Stimulated activated CD8-positive, alpha-beta memory T cell treated with anti-CD3 and anti-CD28 coated beads, Interleukin-12 subunit alpha, Interleukin-12 subunit beta, amount 100 ng/mL, for 1 hour (primary cell): ENCODE data around the gene RALBP1.

Experiments used
- DNase-seq: peaks from one replicate; pipeline ENCODE4 v3.0.0-alpha.2; 2020; ENCODE audit warnings: low read depth

The RALBP1 gene

GRCh38 chr18:9508446-9509025 lies 33.2 kb downstream of the RALBP1 start:
- DNase-seq, result no peak

GRCh38 chr18:9513971-9514512 lies 38.7 kb downstream of the RALBP1 start:
- DNase-seq, result no peak

GRCh38 chr18:9516437-9517064 lies 41.2 kb downstream of the RALBP1 start:
- DNase-seq, result no peak

- no peak for DNase-seq
Observed at GRCh38 chr18:9517869-9518268, 42.6 kb downstream of the RALBP1 start.

- no peak for DNase-seq
Observed at GRCh38 chr18:9519399-9519798, 44.1 kb downstream of the RALBP1 start.

GRCh38 chr18:9520666-9521065 lies 45.4 kb downstream of the RALBP1 start:
- DNase-seq, result no peak

GRCh38 chr18:9521770-9522169 lies 46.5 kb downstream of the RALBP1 start:
- DNase-seq, result no peak

GRCh38 chr18:9522952-9523351 lies 47.6 kb downstream of the RALBP1 start:
- DNase-seq, result no peak

GRCh38 chr18:9526458-9526857 lies 51.1 kb downstream of the RALBP1 start:
- no peak for DNase-seq

- DNase-seq, result no peak
Observed at GRCh38 chr18:9530226-9531009, 55.1 kb downstream of the RALBP1 start.

GRCh38 chr18:9531791-9532410 lies 56.6 kb downstream of the RALBP1 start:
- no peak for DNase-seq

- no peak for DNase-seq
Observed at GRCh38 chr18:9534844-9535243, 59.5 kb downstream of the RALBP1 start.

- DNase-seq, result no peak
Observed at GRCh38 chr18:9535430-9535991, 60.2 kb downstream of the RALBP1 start.

- DNase-seq, result no peak
Observed at GRCh38 chr18:9536354-9537152, 61.2 kb downstream of the RALBP1 start.

- DNase-seq, result no peak
Observed at GRCh38 chr18:9537677-9538076, 62.4 kb downstream of the RALBP1 start.

GRCh38 chr18:9539283-9539682 lies 64.0 kb downstream of the RALBP1 start:
- DNase-seq, result no peak

- no peak for DNase-seq
Observed at GRCh38 chr18:9539938-9540337, 64.6 kb downstream of the RALBP1 start.

GRCh38 chr18:9542924-9543323 lies 67.6 kb downstream of the RALBP1 start:
- DNase-seq, result no peak

- DNase-seq, result no peak
Observed at GRCh38 chr18:9545029-9545428, 69.7 kb downstream of the RALBP1 start.

GRCh38 chr18:9546468-9546867 lies 71.2 kb downstream of the RALBP1 start:
- no peak for DNase-seq

GRCh38 chr18:9547782-9548181 lies 72.5 kb downstream of the RALBP1 start:
- no peak for DNase-seq
